GM23338 (cell line): Measurements from ENCODE around the gene FGF2. TPM values are rescaled to one million over a fixed set of nuclear protein-coding genes. Genes with fewer than 3 reads are reported as not detected.

Source experiments
- CREB1 ChIP-seq: fragments of 250-450 bp; sonication (Bioruptor Pico); IDR thresholded peaks from 2 replicates; pipeline ENCODE4 v1.5.0; 2020; ENCODE audit warnings: low read depth, mild to moderate bottlenecking, moderate library complexity
- EZH2 ChIP-seq: fragments of 200-600 bp; sonication (generic); IDR thresholded peaks from one replicate; pipeline ENCODE4 v1.8.0; 2017; ENCODE audit warnings: antibody characterized with exemption, mild to moderate bottlenecking, low read depth; ENCODE audit not compliant: unreplicated experiment
- NANOG ChIP-seq: IDR thresholded peaks from 2 replicates; pipeline ENCODE4 v1.6.1; 2016; ENCODE audit warnings: antibody characterized with exemption, borderline replicate concordance
- ZNF114 ChIP-seq: fragments of 250-450 bp; sonication (Bioruptor Pico); IDR thresholded peaks from 2 replicates; pipeline ENCODE4 v1.5.0; 2020; ENCODE audit warnings: mild to moderate bottlenecking, moderate library complexity
- polyA plus RNA-seq: library from polyadenylated mRNA; unstranded; fragments of >200 nt; fragmentation: Nextera tagmentation; extraction: Ambion mirVana; gene quantifications from 2 replicates; pipeline ENCODE4 v1.2.1, GENCODE V29; 2016
- total RNA-seq: library from RNA; depleted of rRNA; stranded (reverse); fragments of >200 nt; shearing (Covaris generic); gene quantifications from 2 replicates; pipeline ENCODE4 v1.2.3, GENCODE V29; 2014
- TF ChIP-seq, protein P1 (sequence below): fragments of 250-450 bp; sonication (Bioruptor Pico); IDR thresholded peaks from 2 replicates; pipeline ENCODE4 v1.5.0; 2020; ENCODE audit warnings: mild to moderate bottlenecking, moderate library complexity
- TF ChIP-seq, protein P2 (sequence below): IDR thresholded peaks from one replicate; pipeline ENCODE4 v1.6.1; 2018; ENCODE audit warnings: antibody characterized with exemption; ENCODE audit not compliant: unreplicated experiment

The FGF2 gene
- total and polyA plus RNA-seq, 2 experiments from 2014 or later: 28.3 to 84.4 TPM

GRCh38 chr4:122917731-122918130, 91.1 kb downstream of the FGF2 start (continued):
- TF ChIP-seq, protein P1, sequence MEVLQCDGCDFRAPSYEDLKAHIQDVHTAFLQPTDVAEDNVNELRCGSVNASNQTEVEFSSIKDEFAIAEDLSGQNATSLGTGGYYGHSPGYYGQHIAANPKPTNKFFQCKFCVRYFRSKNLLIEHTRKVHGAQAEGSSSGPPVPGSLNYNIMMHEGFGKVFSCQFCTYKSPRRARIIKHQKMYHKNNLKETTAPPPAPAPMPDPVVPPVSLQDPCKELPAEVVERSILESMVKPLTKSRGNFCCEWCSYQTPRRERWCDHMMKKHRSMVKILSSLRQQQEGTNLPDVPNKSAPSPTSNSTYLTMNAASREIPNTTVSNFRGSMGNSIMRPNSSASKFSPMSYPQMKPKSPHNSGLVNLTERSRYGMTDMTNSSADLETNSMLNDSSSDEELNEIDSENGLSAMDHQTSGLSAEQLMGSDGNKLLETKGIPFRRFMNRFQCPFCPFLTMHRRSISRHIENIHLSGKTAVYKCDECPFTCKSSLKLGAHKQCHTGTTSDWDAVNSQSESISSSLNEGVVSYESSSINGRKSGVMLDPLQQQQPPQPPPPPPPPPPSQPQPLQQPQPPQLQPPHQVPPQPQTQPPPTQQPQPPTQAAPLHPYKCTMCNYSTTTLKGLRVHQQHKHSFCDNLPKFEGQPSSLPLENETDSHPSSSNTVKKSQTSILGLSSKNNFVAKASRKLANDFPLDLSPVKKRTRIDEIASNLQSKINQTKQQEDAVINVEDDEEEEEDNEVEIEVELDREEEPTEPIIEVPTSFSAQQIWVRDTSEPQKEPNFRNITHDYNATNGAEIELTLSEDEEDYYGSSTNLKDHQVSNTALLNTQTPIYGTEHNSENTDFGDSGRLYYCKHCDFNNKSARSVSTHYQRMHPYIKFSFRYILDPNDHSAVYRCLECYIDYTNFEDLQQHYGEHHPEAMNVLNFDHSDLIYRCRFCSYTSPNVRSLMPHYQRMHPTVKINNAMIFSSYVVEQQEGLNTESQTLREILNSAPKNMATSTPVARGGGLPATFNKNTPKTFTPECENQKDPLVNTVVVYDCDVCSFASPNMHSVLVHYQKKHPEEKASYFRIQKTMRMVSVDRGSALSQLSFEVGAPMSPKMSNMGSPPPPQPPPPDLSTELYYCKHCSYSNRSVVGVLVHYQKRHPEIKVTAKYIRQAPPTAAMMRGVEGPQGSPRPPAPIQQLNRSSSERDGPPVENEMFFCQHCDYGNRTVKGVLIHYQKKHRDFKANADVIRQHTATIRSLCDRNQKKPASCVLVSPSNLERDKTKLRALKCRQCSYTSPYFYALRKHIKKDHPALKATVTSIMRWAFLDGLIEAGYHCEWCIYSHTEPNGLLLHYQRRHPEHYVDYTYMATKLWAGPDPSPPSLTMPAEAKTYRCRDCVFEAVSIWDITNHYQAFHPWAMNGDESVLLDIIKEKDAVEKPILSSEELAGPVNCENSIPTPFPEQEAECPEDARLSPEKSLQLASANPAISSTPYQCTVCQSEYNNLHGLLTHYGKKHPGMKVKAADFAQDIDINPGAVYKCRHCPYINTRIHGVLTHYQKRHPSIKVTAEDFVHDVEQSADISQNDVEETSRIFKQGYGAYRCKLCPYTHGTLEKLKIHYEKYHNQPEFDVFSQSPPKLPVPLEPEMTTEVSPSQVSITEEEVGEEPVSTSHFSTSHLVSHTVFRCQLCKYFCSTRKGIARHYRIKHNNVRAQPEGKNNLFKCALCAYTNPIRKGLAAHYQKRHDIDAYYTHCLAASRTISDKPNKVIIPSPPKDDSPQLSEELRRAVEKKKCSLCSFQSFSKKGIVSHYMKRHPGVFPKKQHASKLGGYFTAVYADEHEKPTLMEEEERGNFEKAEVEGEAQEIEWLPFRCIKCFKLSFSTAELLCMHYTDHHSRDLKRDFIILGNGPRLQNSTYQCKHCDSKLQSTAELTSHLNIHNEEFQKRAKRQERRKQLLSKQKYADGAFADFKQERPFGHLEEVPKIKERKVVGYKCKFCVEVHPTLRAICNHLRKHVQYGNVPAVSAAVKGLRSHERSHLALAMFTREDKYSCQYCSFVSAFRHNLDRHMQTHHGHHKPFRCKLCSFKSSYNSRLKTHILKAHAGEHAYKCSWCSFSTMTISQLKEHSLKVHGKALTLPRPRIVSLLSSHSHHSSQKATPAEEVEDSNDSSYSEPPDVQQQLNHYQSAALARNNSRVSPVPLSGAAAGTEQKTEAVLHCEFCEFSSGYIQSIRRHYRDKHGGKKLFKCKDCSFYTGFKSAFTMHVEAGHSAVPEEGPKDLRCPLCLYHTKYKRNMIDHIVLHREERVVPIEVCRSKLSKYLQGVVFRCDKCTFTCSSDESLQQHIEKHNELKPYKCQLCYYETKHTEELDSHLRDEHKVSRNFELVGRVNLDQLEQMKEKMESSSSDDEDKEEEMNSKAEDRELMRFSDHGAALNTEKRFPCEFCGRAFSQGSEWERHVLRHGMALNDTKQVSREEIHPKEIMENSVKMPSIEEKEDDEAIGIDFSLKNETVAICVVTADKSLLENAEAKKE (CRISPR knock-in tag): no peak
- TF ChIP-seq ZNF114 (CRISPR knock-in tag) (no peak), EZH2 (no peak), CREB1 (CRISPR knock-in tag) (no peak), NANOG (no peak)
- TF ChIP-seq, protein P2, sequence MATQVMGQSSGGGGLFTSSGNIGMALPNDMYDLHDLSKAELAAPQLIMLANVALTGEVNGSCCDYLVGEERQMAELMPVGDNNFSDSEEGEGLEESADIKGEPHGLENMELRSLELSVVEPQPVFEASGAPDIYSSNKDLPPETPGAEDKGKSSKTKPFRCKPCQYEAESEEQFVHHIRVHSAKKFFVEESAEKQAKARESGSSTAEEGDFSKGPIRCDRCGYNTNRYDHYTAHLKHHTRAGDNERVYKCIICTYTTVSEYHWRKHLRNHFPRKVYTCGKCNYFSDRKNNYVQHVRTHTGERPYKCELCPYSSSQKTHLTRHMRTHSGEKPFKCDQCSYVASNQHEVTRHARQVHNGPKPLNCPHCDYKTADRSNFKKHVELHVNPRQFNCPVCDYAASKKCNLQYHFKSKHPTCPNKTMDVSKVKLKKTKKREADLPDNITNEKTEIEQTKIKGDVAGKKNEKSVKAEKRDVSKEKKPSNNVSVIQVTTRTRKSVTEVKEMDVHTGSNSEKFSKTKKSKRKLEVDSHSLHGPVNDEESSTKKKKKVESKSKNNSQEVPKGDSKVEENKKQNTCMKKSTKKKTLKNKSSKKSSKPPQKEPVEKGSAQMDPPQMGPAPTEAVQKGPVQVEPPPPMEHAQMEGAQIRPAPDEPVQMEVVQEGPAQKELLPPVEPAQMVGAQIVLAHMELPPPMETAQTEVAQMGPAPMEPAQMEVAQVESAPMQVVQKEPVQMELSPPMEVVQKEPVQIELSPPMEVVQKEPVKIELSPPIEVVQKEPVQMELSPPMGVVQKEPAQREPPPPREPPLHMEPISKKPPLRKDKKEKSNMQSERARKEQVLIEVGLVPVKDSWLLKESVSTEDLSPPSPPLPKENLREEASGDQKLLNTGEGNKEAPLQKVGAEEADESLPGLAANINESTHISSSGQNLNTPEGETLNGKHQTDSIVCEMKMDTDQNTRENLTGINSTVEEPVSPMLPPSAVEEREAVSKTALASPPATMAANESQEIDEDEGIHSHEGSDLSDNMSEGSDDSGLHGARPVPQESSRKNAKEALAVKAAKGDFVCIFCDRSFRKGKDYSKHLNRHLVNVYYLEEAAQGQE: no peak
